GM12891 (cell line): ENCODE measurements around the gene TRIM29.

Experiments used
- POLR2A ChIP-seq: IDR thresholded peaks from 2 replicates; pipeline ENCODE4 v1.6.1; 2011; ENCODE audit warnings: low read depth, low read length, control low read depth
- POLR2AphosphoS5 ChIP-seq: IDR thresholded peaks from 2 replicates; pipeline ENCODE4 v1.6.1; 2011; ENCODE audit warnings: low read depth, low read length, control low read depth
- SPI1 ChIP-seq: IDR thresholded peaks from 2 replicates; pipeline ENCODE4 v1.6.1; 2011; ENCODE audit warnings: low read depth, low read length, control low read depth
- TAF1 ChIP-seq: IDR thresholded peaks from 2 replicates; pipeline ENCODE4 v1.6.1; 2011; ENCODE audit warnings: low read depth, low read length, control low read depth

GRCh38 chr11:120179057-120179672 lies 41.3 kb upstream of the TRIM29 start:
- TF ChIP-seq POLR2AphosphoS5: no peak
- no peak for TF ChIP-seq TAF1
- TF ChIP-seq POLR2A: no peak
- no peak for TF ChIP-seq SPI1
